ENCODE results near the gene RNF26.

DNA sequence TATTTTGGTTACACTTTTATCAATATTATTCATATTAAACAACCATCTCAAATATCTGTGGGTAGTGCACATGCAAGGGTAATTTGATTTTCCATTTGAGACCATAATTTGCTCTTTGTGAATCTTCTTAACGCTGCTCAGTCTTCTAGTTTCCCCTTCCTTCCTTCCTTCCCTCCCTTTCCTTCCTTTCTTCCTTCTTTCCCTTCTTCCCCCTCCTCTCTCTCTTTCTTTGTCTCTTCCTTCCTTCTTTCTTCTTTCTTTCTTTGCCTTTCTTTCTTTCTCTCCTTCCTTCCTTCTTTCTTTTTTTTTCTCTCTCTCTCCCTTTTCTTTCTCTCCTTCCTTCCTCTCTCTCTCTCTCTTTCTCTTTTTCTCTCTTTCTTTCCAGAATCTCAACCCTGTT is 4.1 kb upstream of the RNF26 start:
- TF ChIP-seq, protein P1, sequence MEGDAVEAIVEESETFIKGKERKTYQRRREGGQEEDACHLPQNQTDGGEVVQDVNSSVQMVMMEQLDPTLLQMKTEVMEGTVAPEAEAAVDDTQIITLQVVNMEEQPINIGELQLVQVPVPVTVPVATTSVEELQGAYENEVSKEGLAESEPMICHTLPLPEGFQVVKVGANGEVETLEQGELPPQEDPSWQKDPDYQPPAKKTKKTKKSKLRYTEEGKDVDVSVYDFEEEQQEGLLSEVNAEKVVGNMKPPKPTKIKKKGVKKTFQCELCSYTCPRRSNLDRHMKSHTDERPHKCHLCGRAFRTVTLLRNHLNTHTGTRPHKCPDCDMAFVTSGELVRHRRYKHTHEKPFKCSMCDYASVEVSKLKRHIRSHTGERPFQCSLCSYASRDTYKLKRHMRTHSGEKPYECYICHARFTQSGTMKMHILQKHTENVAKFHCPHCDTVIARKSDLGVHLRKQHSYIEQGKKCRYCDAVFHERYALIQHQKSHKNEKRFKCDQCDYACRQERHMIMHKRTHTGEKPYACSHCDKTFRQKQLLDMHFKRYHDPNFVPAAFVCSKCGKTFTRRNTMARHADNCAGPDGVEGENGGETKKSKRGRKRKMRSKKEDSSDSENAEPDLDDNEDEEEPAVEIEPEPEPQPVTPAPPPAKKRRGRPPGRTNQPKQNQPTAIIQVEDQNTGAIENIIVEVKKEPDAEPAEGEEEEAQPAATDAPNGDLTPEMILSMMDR (IDR thresholded peaks at IDR 0.05): no peak
- no peak for TF ChIP-seq POLR2A (IDR thresholded peaks at IDR 0.05)
